ENCODE measurements around the gene GLB1L2.

The GLB1L2 gene

DNA sequence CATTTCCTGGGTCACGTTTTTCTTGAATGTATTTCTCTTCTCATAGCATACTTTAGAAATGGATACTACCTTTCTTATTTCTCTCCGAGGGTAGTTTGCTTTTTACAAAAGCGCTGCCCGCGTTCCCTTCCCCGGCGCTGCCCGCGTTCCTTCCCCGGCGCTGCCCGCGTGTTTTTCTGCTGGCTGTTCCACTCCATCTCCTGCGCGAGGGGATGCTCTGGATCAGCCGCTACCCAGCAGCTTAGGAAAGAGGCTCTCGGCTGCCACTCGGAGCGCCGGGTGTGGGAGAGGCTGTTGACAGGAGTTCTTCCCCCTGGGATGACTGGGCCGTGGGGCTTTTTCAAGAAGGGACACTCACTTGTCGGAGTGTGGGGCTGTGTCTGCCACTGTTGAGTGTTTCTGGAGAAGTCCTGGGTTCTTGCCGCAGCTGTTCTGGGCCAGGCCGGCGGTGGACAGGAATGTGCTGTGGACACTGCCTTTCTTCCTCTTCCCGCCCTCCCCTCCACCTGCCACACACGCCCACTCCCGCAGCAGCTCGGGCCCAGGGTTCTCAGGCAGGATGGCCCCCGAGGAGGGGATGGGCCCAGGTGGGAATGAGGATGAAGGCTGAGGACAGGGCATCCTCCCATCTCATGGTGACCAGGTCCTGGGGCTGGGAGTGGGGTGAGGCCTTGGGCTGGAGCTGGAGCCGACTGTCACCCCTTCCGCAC is 30.6 kb downstream of the GLB1L2 start:
- no peak for TF ChIP-seq GATA1 (IDR thresholded peaks at IDR 0.05; ENCODE audit: low read depth, low read length)

DNA sequence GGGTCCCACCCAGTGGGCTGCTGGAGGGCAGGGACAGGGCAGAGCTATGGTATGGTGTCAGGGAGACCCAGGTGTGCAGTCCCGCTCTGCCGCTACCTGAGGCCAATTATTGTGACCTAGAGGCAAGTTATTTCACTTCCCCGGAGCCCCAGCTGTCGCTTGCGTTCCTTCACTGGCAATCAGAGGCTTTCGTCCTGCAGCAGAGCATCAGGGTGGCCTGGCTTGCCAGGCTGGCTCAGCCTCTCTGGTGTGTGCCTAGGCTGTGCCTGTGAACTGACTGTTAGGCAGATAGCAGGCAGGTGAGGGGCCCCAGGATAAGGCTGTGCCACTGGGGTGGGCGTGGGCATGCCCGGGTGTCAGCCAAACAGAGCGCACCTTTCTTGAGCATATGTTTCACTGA is 31.4 kb downstream of the GLB1L2 start:
- TF ChIP-seq POLR2A (IDR thresholded peaks at IDR 0.05; ENCODE audit: low read length) (no peak), GATA1 (IDR thresholded peaks at IDR 0.05; ENCODE audit: low read depth, low read length) (no peak)
- DNase-seq, result no peak

More for the DNA sequence above, 30.6 kb downstream of the GLB1L2 start:
- no peak for DNase-seq

DNA sequence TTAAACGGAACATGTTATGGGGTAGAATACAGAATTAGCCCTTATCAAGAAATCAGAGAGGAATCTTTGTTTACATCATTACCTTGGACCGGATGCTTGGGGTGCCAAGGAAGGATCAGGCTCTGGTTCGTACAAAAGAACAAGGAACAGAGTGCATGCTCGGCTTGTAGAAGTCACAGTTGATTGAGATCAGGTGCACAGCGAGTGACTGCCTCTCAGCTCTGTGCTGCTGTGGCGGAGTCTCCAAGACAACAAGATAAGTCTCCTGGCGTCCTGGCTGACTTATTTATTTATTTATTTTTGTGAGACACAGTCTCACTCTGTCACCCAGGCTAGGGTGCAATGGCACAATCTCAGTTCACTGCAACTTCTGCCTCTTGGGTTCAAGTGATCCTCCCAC is 31.8 kb downstream of the GLB1L2 start:
- no peak for DNase-seq
- TF ChIP-seq GATA1 (IDR thresholded peaks at IDR 0.05; ENCODE audit: low read depth, low read length) (no peak), POLR2A (IDR thresholded peaks at IDR 0.05; ENCODE audit: low read length) (no peak)

DNA sequence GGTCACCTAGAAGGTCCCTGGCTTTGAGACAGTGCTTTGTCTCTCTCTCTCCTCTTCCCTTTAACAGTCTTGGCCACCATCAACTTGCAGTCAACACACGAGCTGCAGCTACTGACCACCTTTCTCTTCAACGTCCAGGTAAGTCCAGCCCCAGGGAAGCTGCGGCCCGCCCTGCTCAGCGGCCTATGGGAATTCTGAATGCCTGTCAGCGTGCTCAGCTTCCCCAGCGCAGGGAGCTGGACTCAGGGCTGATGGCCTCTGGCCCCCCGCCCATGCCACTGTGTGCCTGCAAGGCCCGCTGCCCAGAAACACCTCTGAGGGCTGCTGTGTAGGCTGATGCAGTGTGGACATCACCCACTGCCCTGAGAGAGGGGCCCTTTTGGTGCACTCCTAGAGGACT is 32.5 kb downstream of the GLB1L2 start:
- DNase-seq, result no peak
- TF ChIP-seq GATA1 (IDR thresholded peaks at IDR 0.05; ENCODE audit: low read depth, low read length) (no peak), POLR2A (IDR thresholded peaks at IDR 0.05; ENCODE audit: low read length) (no peak)

DNA sequence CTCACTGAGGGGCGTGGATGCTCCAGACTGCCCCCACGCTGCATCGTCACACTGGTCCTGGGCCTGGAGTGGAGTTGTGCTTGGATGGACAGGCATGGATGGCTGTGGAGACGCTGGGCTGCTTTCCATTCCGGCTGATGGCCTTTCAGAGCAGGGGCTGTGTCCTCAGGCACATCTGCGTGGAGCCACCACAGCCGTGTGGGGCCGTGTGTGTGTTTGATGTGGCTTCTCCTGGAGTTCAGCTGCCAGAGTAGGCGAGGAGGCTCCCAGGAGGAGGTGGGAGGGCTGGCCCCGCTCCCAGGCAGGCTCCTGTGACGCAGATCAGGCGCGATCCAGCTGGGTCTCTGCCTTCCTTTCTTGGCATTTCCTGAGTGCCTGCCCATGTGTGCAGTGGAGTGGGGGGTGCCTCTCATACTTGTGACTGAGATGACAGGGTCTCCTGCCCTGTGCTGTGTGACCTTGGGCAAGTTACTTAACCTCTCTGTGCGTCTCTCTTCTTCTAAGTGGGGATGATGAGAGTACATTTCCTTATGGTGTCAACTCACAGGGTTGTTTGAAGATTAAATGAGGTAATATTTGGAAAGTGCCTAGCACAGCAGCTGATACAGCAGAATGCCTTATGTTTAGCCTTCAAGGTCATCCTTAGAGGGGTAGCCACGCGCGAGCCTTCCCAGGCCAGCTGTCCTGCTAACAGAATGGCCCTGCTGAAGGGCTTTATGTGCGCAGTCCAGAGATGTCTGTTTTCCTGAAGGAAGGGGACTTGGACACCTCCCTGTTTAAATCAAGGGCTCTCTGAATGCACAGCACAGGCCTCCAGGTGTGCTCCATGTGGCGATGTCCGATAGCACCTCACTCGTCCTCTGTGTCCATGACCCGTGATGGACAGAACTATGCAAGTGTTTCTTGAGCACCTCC is 33.5 kb downstream of the GLB1L2 start:
- TF ChIP-seq POLR2A (IDR thresholded peaks at IDR 0.05; ENCODE audit: low read length) (no peak), GATA1 (IDR thresholded peaks at IDR 0.05; ENCODE audit: low read depth, low read length) (no peak)
- no peak for DNase-seq

DNA sequence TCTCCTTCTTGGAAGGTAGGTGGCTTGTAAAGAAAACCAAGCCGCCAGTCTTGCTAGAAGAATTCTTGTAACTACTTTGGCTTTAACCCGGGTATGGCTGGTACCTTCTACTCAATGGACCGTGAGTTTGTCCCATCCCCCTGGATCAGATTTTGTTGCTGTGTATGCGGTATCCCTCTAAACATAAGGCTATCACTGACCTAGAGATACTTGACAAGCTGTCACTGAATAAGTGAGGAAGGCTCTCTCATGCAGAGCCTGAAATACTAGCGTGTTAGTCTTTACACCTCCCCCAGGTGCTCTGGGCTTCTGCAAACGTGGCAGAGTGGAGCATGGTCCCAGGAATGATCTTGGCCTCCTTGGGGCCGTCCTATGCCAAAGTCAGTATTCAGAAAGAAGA is 34.5 kb downstream of the GLB1L2 start:
- no peak for DNase-seq
- no peak for TF ChIP-seq GATA1 (IDR thresholded peaks at IDR 0.05; ENCODE audit: low read depth, low read length)
- TF ChIP-seq POLR2A (IDR thresholded peaks at IDR 0.05; ENCODE audit: low read length), result no peak

DNA sequence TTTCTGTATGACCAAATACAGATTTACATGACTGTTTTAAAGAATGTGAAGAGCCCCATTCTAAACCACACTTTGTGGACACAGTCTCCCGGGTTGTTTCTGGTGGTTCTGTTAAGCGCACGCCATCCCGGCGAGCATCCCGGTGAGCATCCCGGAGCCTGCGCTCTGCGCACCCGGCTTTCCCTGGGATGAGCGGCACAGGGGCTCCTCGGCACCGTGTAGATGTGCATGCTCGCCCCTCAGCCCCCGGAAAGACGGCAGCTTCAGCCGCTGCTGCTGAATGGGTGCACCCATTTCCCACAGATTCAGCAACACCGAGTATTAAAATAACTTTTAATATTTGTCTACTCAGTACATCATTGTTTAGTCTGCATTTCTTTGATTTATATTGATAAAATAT is 36.0 kb downstream of the GLB1L2 start:
- no peak for TF ChIP-seq GATA1 (IDR thresholded peaks at IDR 0.05; ENCODE audit: low read depth, low read length)
- TF ChIP-seq POLR2A (IDR thresholded peaks at IDR 0.05; ENCODE audit: low read length), result no peak
- DNase-seq, result no peak

DNA sequence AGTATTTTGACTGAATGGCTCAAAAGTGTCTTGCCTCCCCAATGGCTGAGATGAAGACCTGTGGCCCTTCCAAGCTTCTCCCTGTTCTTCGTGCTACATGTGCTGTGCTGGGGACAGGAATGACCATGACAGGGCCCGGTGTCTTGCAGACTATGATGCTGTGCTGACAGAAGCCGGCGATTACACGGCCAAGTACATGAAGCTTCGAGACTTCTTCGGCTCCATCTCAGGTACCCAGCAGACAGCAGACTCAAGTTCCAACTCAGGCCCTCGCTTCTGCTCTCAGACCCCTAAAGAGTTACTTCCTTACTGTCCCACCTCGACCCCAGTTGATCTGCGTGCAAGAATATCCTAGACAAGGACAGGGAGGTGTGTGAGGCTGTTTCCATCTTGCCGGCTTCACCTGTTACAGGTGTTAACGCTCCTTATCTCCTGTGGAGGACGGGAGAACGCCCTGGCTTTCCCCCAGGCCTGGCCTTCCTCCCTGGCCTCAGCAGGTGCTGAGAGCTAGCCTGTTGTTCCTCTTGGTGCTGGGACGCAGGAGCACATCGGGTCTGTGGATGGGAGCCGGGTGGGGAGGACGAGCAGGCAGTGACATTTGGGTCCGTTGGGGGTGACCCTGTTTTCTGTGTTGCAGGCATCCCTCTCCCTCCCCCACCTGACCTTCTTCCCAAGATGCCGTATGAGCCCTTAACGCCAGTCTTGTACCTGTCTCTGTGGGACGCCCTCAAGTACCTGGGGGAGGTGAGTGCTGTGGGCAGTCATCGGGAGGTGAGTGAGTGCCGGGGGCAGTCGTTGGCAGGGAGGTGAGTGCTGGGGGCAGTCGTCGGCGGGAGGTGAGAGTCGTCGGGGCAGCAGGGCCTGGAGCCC is 38.1 kb downstream of the GLB1L2 start:
- no peak for DNase-seq

DNA sequence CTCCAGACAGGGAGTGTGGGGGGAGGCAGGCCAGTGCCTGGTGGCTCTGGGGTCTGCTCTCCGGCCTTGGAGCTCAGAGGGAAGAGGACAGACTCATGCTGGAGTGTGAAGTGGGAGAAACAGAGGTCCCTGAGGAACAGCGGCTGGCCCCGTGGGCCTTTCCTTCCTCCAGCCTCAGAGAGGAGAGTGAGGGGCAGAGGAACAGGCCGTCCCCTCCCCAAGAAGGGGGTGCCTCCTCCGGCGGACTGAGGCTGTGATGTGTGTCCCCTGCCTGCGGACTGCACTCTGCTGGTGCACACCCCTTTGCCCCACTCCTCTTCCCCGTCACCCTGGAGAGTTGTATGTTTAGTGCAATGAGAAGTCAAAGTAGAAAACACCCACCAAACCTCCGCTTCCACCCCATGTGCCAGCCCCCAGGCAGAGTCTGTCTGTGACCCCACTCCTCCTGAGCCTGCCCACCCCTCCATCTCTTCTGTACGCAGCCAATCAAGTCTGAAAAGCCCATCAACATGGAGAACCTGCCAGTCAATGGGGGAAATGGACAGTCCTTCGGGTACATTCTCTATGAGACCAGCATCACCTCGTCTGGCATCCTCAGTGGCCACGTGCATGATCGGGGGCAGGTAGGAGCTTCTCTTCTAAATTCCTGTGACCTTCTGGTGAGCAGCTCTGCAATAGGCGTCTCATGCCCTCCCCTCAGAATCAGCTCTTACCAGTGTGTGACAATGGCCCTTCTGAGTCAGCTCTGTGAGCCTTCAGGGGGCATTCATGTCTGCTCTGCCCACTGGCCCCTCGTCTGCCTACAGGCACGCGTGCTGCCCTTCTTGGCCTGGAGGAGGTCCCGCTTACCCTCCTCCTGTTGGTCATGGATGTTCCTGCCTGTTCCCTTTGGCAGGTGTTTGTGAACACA is 39.0 kb downstream of the GLB1L2 start:
- TF ChIP-seq POLR2A (IDR thresholded peaks at IDR 0.05; ENCODE audit: low read length) (no peak), GATA1 (IDR thresholded peaks at IDR 0.05; ENCODE audit: low read depth, low read length) (no peak)
- no peak for DNase-seq

More for the DNA sequence above, 38.1 kb downstream of the GLB1L2 start:
- TF ChIP-seq POLR2A (IDR thresholded peaks at IDR 0.05; ENCODE audit: low read length), result no peak
- TF ChIP-seq GATA1 (IDR thresholded peaks at IDR 0.05; ENCODE audit: low read depth, low read length), result no peak

DNA sequence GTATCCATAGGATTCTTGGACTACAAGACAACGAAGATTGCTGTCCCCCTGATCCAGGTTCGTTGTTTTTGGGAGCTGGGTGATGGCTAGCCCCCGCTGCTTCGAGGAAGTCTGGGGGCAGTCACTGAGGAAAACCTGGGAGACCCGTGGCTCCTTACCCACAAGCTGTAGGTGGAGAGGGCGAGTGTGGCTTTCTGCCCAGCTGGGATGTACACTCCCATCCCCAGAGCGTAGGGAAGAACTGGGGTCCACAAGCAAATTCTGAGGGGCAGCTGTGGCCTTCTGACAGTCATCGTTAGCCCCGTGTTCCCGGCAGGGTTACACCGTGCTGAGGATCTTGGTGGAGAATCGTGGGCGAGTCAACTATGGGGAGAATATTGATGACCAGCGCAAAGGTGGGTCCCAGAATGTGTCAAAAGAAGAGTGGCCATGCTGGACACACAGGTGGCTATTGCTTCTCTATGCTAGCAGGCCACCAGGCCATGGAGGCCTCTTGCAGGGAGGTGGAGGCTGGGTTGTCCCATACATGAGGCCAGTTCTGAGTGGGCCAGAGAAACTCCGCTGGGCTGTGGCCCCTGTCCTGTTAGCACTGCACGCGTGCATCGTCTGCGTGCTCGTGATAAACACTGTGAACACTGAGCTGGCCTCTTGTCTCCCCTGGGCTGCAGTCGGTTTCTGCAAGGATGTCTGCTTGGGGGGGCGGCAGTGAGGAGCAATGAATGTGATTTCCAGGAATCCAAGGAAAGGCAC is 39.8 kb downstream of the GLB1L2 start:
- no peak for DNase-seq
- no peak for TF ChIP-seq GATA1 (IDR thresholded peaks at IDR 0.05; ENCODE audit: low read depth, low read length)
- no peak for TF ChIP-seq POLR2A (IDR thresholded peaks at IDR 0.05; ENCODE audit: low read length)

DNA sequence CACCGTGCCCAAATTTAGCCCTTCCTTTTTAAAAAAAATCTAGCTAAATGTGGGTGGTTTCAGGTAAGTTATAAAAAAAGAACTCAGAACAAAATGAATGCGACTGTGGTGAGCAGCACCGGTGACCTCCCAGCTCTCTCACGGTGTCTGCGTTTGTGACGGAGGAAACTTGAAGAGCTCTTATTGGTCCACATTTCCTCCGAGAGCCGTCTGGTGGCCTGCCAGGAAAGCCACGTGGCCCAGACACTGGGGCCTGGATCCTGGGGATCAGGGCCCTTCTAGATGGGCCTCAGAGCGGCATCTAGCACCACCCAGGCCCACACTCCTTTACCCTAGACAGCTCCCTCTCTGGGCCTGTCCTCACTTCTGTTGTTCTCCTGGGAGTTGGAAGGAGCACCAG is 40.7 kb downstream of the GLB1L2 start:
- no peak for DNase-seq
- TF ChIP-seq POLR2A (IDR thresholded peaks at IDR 0.05; ENCODE audit: low read length) (no peak), GATA1 (IDR thresholded peaks at IDR 0.05; ENCODE audit: low read depth, low read length) (no peak)

DNA sequence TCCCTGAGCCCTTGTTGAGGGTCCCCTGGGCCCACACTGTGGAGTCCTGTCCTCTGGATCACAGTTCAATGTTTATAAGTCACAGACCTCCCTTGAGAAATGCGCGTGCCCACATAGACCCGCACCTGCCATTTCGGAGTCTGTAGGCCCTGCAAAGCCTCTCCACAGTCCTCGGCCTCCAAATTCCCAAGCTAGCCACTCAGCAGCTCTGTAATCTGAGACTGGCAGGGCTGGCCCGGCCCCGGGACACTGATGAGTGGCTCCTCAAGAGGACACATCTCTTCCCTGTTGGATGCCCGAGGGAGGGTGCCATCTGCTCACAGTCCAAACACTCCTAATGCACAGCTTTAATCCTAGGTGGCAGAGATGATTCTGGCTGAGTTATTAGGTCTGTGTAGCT is 41.2 kb downstream of the GLB1L2 start:
- DNase-seq, result no peak
- TF ChIP-seq GATA1 (IDR thresholded peaks at IDR 0.05; ENCODE audit: low read depth, low read length) (no peak), POLR2A (IDR thresholded peaks at IDR 0.05; ENCODE audit: low read length) (no peak)
